Breast epithelium (tissue), 3 donors: ENCODE results near the gene FHIT.

Source experiments
- POLR2A ChIP-seq: fragments of 450-650 bp; IDR thresholded peaks from one replicate; pipeline ENCODE4 v1.6.1; 2016; ENCODE audit warnings: antibody characterized with exemption, mild to moderate bottlenecking, moderate library complexity
- POLR2AphosphoS5 ChIP-seq, 3 donors: sonication (generic); formaldehyde crosslinking; IDR thresholded peaks; one replicate each; pipeline ENCODE4 v1.6.1; 2017; ENCODE audit warnings: antibody characterized with exemption in 3 of 3
- TF ChIP-seq, protein P1 (sequence below), 3 donors: fragments of 450-650 bp; IDR thresholded peaks; one replicate each; pipeline ENCODE4 v1.5.1; 2016 to 2017; ENCODE audit warnings: antibody characterized with exemption in 3 of 3, mild to moderate bottlenecking in 3 of 3, moderate library complexity in 3 of 3

DNA sequence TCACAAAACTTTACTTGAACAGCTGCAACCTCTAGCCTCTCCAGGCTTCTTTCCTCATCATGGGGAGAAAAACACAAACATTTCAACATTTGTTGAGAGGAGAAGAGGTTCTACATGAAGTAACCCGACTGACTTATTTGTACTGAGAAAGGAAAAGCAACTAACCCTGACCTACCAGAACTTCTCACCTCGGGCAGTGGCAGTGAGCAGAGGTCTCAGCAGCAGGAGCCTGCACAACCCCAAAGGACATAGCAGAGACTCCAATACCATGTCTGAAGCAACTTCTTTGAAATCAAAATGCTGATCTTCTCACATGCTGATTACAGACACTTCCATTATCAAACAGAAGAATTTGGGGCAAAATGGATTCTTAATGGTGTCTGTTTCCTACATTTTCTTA lies 1115.8 kb downstream of the FHIT start:
- TF ChIP-seq, protein P1, sequence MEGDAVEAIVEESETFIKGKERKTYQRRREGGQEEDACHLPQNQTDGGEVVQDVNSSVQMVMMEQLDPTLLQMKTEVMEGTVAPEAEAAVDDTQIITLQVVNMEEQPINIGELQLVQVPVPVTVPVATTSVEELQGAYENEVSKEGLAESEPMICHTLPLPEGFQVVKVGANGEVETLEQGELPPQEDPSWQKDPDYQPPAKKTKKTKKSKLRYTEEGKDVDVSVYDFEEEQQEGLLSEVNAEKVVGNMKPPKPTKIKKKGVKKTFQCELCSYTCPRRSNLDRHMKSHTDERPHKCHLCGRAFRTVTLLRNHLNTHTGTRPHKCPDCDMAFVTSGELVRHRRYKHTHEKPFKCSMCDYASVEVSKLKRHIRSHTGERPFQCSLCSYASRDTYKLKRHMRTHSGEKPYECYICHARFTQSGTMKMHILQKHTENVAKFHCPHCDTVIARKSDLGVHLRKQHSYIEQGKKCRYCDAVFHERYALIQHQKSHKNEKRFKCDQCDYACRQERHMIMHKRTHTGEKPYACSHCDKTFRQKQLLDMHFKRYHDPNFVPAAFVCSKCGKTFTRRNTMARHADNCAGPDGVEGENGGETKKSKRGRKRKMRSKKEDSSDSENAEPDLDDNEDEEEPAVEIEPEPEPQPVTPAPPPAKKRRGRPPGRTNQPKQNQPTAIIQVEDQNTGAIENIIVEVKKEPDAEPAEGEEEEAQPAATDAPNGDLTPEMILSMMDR (IDR thresholded peaks at IDR 0.05), result no peak
- TF ChIP-seq POLR2A, result no peak
- no peak for TF ChIP-seq POLR2AphosphoS5 (IDR thresholded peaks at IDR 0.05)
